ENCODE measurements around the gene DENND6B. TPM values are rescaled to one million over a fixed set of nuclear protein-coding genes. Genes with fewer than 3 reads are reported as not detected.
A peak's percentile ranks its signal among the peaks of the same experiment; 100 is the strongest.

DENND6B gene
- total RNA-seq, 5 donors from 2014 or later (not counting 1 experiment from before 2014, with no cell fraction given) = 2.1 to 5.0 (median 3.5) TPM

DNA sequence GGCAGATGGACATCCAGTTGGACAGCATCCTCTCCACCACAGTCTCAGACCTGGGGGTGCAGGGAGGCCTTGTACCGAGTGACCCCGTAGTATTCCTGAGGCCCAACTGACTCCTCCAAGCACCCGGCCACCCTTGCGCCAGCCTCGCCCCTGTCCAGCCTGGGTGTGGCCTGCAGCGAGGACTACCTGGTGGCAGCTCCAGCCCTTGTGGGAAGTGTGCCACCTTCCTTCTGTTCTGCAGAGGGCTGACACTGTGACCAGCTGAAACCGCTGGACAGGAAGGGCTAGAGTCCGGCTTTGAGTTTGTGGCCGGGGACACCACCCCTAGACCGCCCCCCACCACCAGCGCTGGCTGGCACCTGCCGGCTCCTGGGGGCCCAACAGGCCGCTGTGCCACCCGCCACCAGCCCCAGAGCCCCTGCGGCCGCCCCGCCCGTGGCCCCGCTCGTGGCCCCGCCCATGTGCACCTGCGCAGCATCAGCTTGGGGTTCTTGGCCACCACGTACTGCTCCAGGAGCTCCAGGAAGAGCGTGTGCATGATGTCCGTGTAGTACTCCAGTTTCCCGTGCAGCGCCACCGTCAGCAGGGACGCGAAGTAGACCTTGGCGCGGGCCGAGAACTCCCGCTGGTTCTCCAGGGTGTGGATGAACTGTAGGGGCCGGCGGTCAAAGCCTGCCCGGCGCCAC lies 46.6 kb downstream of the DENND6B start:
- Mint-ChIP-seq H3K27ac (no peak overlapping the region), H3K36me3 (no peaks in the 10 kb centered on the region), H3K27me3 (no peaks in the 10 kb centered on the region), H3K9me3 (no peaks in the 10 kb centered on the region), H3K4me1 (peaks cover 0 to under 1% (median 0%) of the 10 kb centered on the region in 3 donors), H3K4me3 (no peak overlapping the region)
- ChIA-PET CTCF (no interaction called here), POLR2A (no interaction called here)
- Histone ChIP-seq H3K27ac (ENCODE audit: low read length) (no peak overlapping the region), H3K27me3 (replicated peaks in 1 of 2; ENCODE audit: control insufficient read depth in 2 of 2, extremely low read depth in 1 of 2, insufficient read depth in 2 of 2, low read length in 1 of 2) (peaks cover 0 to 2% of the 10 kb centered on the region in 2 experiments), H3K9me3 (no peaks in the 10 kb centered on the region), H3K4me1 (ENCODE audit: control insufficient read depth in 1 of 2, extremely low read depth in 1 of 2, insufficient read depth in 2 of 2, low read length in 2 of 2) (peaks cover 0 to 2% of the 10 kb centered on the region in 2 experiments), H3K4me3 (ENCODE audit: control insufficient read depth in 1 of 2, extremely low read depth in 1 of 2, low read length in 1 of 2) (no peak overlapping the region), H3K36me3 (ENCODE audit: control insufficient read depth in 2 of 2, extremely low read depth in 1 of 2, insufficient read depth in 1 of 2, low read length in 1 of 2) (no peaks in the 10 kb centered on the region)
- no peak for ATAC-seq (replicated peaks in 1 of 4)
- WGBS (ENCODE audit: insufficient coverage) = 93% methylated on average over 38 of the region's 38 CpGs
- DNase-seq = no peak

DNA sequence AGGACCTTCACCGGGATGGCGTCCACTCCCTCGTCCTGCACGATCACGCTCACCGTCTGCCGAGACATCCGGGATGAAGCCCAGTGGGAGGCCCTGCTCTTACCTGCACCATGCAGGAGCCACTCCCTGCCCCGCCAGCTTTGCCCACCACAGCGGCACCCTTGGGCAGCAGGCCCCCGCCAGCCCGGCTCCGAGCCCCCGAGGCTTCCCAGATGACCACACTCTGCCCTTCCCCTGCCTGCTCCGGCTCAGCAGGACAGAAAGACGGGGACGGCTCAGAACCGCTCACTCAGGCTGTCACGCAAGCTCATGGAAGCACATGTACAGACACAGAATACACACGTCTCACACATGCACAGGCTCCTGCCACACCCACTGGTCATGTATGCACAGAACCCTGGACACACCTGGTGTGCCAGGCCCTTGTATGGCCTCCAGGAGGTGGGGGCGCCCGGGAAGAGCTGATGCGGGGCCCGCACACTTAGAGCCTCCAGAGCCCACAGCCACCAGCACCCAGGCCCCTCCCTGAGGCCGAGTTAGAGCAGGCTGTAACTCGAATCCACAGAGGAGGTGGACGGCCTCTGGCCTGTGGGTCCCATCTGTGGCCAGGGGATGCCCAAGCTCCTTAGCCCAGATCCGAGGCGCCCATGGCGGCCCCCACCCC lies 47.7 kb downstream of the DENND6B start:
- CTCF ChIA-PET = no interaction called here
- no peak overlapping the region for H3K4me3 ChIP-seq (ENCODE audit: control insufficient read depth in 1 of 2, extremely low read depth in 1 of 2, low read length in 1 of 2)
- no peak overlapping the region for H3K27ac ChIP-seq (ENCODE audit: low read length)
- H3K4me1 ChIP-seq (ENCODE audit: control insufficient read depth in 1 of 2, extremely low read depth in 1 of 2, insufficient read depth in 2 of 2, low read length in 2 of 2) = peaks cover 0 to 5% of the 10 kb centered on the region in 2 experiments
- Mint-ChIP-seq H3K4me1 (peaks cover 0 to 6% (median 2%) of the 10 kb centered on the region in 3 donors), H3K4me3 (no peak overlapping the region), H3K27ac (no peak overlapping the region), H3K36me3 (no peaks in the 10 kb centered on the region), H3K27me3 (no peaks in the 10 kb centered on the region), H3K9me3 (no peaks in the 10 kb centered on the region)
- ATAC-seq (replicated peaks in 1 of 4) (no peak), DNase-seq (no peak)
- POLR2A ChIA-PET = no interaction called here
- 91% methylated on average over 27 of the region's 30 CpGs for WGBS (ENCODE audit: insufficient coverage)
- no peaks in the 10 kb centered on the region for H3K9me3 ChIP-seq
- no peaks in the 10 kb centered on the region for H3K27me3 ChIP-seq (replicated peaks in 1 of 2; ENCODE audit: control insufficient read depth in 2 of 2, extremely low read depth in 1 of 2, insufficient read depth in 2 of 2, low read length in 1 of 2)
- H3K36me3 ChIP-seq (ENCODE audit: control insufficient read depth in 2 of 2, extremely low read depth in 1 of 2, insufficient read depth in 1 of 2, low read length in 1 of 2) = no peaks in the 10 kb centered on the region

DNA sequence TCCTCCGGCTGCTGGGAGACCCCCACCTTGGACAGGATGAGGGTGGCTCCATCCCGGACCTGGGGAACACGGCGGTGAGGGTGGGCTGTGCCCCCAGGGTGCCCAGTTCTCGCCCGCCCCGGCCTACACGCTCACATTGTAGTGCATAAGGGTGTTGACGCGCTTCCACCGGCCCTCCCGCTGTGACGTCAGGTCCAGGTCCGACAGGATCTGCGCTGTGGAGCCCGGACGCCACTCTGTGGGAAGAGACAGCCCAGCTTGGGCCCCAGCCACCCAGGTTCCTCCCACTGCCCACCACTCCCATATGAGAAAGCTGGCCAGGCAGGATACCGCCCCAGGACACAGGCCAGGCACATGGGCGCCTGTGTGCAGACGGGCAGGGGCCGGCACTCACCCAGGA lies 48.4 kb downstream of the DENND6B start:
- Mint-ChIP-seq H3K4me1 (peaks cover 2 to 10% (median 6%) of the 10 kb centered on the region in 3 donors), H3K27ac (no peak overlapping the region), H3K9me3 (no peaks in the 10 kb centered on the region), H3K36me3 (no peaks in the 10 kb centered on the region), H3K4me3 (no peak overlapping the region), H3K27me3 (no peaks in the 10 kb centered on the region)
- WGBS (ENCODE audit: insufficient coverage) = 95% methylated on average over 20 of the region's 21 CpGs
- H3K4me3 ChIP-seq (ENCODE audit: control insufficient read depth in 1 of 2, extremely low read depth in 1 of 2, low read length in 1 of 2) = no peak overlapping the region
- peaks cover 0 to 6% of the 10 kb centered on the region in 2 experiments for H3K4me1 ChIP-seq (ENCODE audit: control insufficient read depth in 1 of 2, extremely low read depth in 1 of 2, insufficient read depth in 2 of 2, low read length in 2 of 2)
- no peaks in the 10 kb centered on the region for H3K27me3 ChIP-seq (replicated peaks in 1 of 2; ENCODE audit: control insufficient read depth in 2 of 2, extremely low read depth in 1 of 2, insufficient read depth in 2 of 2, low read length in 1 of 2)
- H3K9me3 ChIP-seq = no peaks in the 10 kb centered on the region
- ATAC-seq (replicated peaks in 1 of 4) (no peak), DNase-seq (no peak)
- CTCF ChIA-PET = no interaction called here
- no peaks in the 10 kb centered on the region for H3K36me3 ChIP-seq (ENCODE audit: control insufficient read depth in 2 of 2, extremely low read depth in 1 of 2, insufficient read depth in 1 of 2, low read length in 1 of 2)
- POLR2A ChIA-PET = no interaction called here
- no peak overlapping the region for H3K27ac ChIP-seq (ENCODE audit: low read length)

DNA sequence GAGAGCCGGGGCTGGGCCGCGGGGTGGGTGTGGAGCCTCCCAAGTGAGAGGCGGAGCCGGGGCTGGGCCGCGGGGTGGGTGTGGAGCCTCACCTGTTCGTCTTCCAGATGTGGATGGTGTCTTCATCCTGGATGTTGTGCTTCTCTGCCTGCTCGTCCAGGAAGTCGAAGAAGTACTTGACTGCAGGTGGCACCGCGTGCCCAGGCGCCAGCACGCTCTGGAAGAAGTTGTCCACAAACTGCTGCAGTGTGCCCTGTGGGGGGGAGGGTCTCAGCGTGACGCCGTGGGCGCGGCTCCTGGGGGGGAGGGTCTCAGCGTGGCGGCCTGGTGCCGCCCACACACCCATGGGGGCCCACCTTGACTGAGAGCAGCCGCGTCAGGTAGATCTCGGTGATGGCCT lies 49.1 kb downstream of the DENND6B start:
- Histone ChIP-seq H3K36me3 (ENCODE audit: control insufficient read depth in 2 of 2, extremely low read depth in 1 of 2, insufficient read depth in 1 of 2, low read length in 1 of 2) (no peaks in the 10 kb centered on the region), H3K9me3 (no peaks in the 10 kb centered on the region), H3K27me3 (replicated peaks in 1 of 2; ENCODE audit: control insufficient read depth in 2 of 2, extremely low read depth in 1 of 2, insufficient read depth in 2 of 2, low read length in 1 of 2) (peaks cover 0 to 3% of the 10 kb centered on the region in 2 experiments), H3K27ac (ENCODE audit: low read length) (no peak overlapping the region), H3K4me1 (ENCODE audit: control insufficient read depth in 1 of 2, extremely low read depth in 1 of 2, insufficient read depth in 2 of 2, low read length in 2 of 2) (peaks cover 0 to 6% of the 10 kb centered on the region in 2 experiments), H3K4me3 (ENCODE audit: control insufficient read depth in 1 of 2, extremely low read depth in 1 of 2, low read length in 1 of 2) (no peak overlapping the region)
- no peak for ATAC-seq (replicated peaks in 1 of 4)
- WGBS (ENCODE audit: insufficient coverage) = 79% methylated on average over 19 of the region's 25 CpGs
- CTCF ChIA-PET = no interaction called here
- Mint-ChIP-seq H3K4me1 (peaks cover 2 to 10% (median 6%) of the 10 kb centered on the region in 3 donors), H3K27ac (no peak overlapping the region), H3K9me3 (no peaks in the 10 kb centered on the region), H3K36me3 (no peaks in the 10 kb centered on the region), H3K4me3 (no peak overlapping the region), H3K27me3 (no peaks in the 10 kb centered on the region)
- POLR2A ChIA-PET = no interaction called here
- DNase-seq = no peak

DNA sequence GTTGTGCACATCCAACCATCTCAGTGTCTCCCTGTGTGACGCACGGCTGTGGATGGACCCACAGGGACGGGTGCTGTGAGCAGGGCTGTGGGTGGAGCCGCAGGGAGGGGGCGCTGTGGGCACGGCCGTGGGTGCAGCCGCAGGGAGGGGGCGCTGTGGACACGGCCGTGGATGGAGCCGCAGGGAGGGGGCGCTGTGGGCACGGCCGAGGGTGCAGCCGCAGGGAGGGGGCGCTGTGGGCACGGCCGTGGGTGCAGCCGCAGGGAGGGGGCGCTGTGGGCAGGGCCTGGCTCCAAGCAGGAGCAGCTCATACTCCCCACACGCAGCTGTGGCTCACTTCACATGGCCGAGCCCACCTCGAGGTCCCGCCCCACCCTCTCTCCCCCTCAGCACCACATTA lies 50.7 kb downstream of the DENND6B start:
- Histone ChIP-seq H3K27ac (ENCODE audit: low read length) (no peak overlapping the region), H3K36me3 (ENCODE audit: control insufficient read depth in 2 of 2, extremely low read depth in 1 of 2, insufficient read depth in 1 of 2, low read length in 1 of 2) (no peaks in the 10 kb centered on the region), H3K9me3 (no peaks in the 10 kb centered on the region), H3K27me3 (replicated peaks in 1 of 2; ENCODE audit: control insufficient read depth in 2 of 2, extremely low read depth in 1 of 2, insufficient read depth in 2 of 2, low read length in 1 of 2) (peaks cover 0 to 15% of the 10 kb centered on the region in 2 experiments), H3K4me1 (ENCODE audit: control insufficient read depth in 1 of 2, extremely low read depth in 1 of 2, insufficient read depth in 2 of 2, low read length in 2 of 2) (peaks cover 0 to 17% of the 10 kb centered on the region in 2 experiments), H3K4me3 (ENCODE audit: control insufficient read depth in 1 of 2, extremely low read depth in 1 of 2, low read length in 1 of 2) (no peak overlapping the region)
- WGBS (ENCODE audit: insufficient coverage) = 61% methylated on average over 18 of the region's 25 CpGs
- Mint-ChIP-seq H3K27ac (no peak overlapping the region), H3K4me3 (no peak overlapping the region), H3K27me3 (no peaks in the 10 kb centered on the region), H3K36me3 (no peaks in the 10 kb centered on the region), H3K4me1 (peaks cover 4 to 10% (median 10%) of the 10 kb centered on the region in 3 donors), H3K9me3 (no peaks in the 10 kb centered on the region)
- CTCF ChIA-PET = interaction anchor here (0.6 to 1.1 kb wide), 3 partner anchors 19 to 345 kb away, joined by 3 to 5 read pairs (median 4); no protein-coding TSS in a partner anchor
- DNase-seq = peak in 25 of 35 experiments; percentile 10 to 81 (median 37)
- POLR2A ChIA-PET = no interaction called here
- peak; percentile 13 to 71 (median 56) for ATAC-seq (replicated peaks in 1 of 4)

DNA sequence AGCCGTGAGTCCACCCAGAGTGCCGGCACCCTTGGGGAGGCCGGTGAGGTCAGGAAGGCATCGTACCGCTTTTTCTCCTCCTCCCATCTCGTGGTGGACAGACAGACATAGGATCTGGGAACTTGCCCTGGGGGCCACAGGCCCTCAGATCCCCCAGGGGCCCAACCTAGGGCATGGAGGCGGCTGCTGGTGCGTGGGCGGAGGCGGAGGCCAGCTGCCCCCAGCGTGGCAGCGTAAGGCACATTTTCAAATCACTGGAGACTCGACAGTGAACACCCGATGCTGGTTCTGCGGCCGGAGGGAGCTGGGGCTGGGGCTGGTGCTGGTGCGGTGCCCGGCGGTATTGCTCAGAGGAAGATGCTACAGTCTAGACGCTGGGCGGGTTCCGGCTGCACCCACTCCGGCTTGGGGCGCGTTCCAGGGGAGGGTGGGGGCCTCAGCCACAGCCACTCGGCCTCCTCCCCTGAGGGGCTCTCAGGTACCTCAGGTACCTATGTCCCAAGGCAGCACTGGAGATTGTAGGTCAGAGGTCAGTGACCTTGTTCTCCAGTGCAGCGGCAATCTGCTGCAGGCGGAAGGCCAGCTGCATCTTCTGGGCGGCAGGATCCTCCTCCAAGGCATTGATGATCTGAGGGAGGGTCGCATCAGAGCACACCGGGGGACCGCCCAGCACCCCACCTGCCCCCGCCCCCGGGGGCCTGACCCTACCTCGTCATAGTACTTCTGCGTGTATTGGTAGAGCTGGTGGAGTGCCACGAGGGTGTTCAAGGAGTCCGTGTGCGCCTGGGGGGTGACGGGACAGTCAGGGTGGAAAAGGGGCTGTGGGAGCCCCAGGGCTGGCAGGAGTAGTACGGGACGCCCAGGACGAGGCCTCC lies 51.4 kb downstream of the DENND6B start:
- no peaks in the 10 kb centered on the region for H3K9me3 Mint-ChIP-seq
- H3K27ac Mint-ChIP-seq = no peak overlapping the region
- Histone ChIP-seq H3K4me3 (ENCODE audit: control insufficient read depth in 1 of 2, extremely low read depth in 1 of 2, low read length in 1 of 2) (no peak overlapping the region), H3K27me3 (replicated peaks in 1 of 2; ENCODE audit: control insufficient read depth in 2 of 2, extremely low read depth in 1 of 2, insufficient read depth in 2 of 2, low read length in 1 of 2) (peaks cover 0 to 19% of the 10 kb centered on the region in 2 experiments), H3K4me1 (ENCODE audit: control insufficient read depth in 1 of 2, extremely low read depth in 1 of 2, insufficient read depth in 2 of 2, low read length in 2 of 2) (peaks cover 2 to 24% of the 10 kb centered on the region in 2 experiments), H3K9me3 (no peaks in the 10 kb centered on the region), H3K36me3 (ENCODE audit: control insufficient read depth in 2 of 2, extremely low read depth in 1 of 2, insufficient read depth in 1 of 2, low read length in 1 of 2) (no peaks in the 10 kb centered on the region), H3K27ac (ENCODE audit: low read length) (no peak overlapping the region)
- ChIA-PET POLR2A (no interaction called here), CTCF (interaction anchor here (0.5 to 1.1 kb wide), 3 partner anchors 20 to 358 kb away, joined by 3 to 4 read pairs (median 3); no protein-coding TSS in a partner anchor)
- H3K4me3 Mint-ChIP-seq = no peak overlapping the region
- H3K27me3 Mint-ChIP-seq = no peaks in the 10 kb centered on the region
- WGBS (ENCODE audit: insufficient coverage) = 93% methylated on average over 35 of the region's 43 CpGs
- DNase-seq (no peak), ATAC-seq (replicated peaks in 1 of 4) (no peak)
- no peaks in the 10 kb centered on the region for H3K36me3 Mint-ChIP-seq
- peaks cover 6 to 15% (median 10%) of the 10 kb centered on the region in 3 donors for H3K4me1 Mint-ChIP-seq
